Karpas-422 (cell line): ENCODE data around the gene CPD. TPM values are rescaled to one million over a fixed set of nuclear protein-coding genes. Genes with fewer than 3 reads are reported as not detected.
"Not testable (repeated sequence)": the region's sequence is repeated elsewhere in the genome, so short reads cannot be mapped to it uniquely, and the experiment has no call there.

Source experiments
- DNase-seq: peaks from one replicate; pipeline ENCODE4 v3.0.0-alpha.2; 2015
- H2AFZ ChIP-seq: fragments of 200-600 bp; sonication (generic); 2 replicates; pipeline ENCODE4 v1.6.1; 2014; ENCODE audit warnings: antibody characterized with exemption, low read length, mixed read lengths
- H3K27ac ChIP-seq: fragments of 200-600 bp; sonication (generic); 2 replicates; pipeline ENCODE4 v1.5.1; 2014; ENCODE audit warnings: mild to moderate bottlenecking, low read length, moderate library complexity
- H3K27me3 ChIP-seq: fragments of 200-600 bp; sonication (generic); 2 replicates; pipeline ENCODE4 v1.6.1; 2014; ENCODE audit warnings: low read length, mixed read lengths
- H3K36me3 ChIP-seq: fragments of 200-600 bp; sonication (generic); 2 replicates; pipeline ENCODE4 v1.6.1; 2014; ENCODE audit warnings: low read length, mixed read lengths; ENCODE audit not compliant: insufficient read depth
- H3K4me1 ChIP-seq: fragments of 200-600 bp; sonication (generic); 2 replicates; pipeline ENCODE4 v1.6.1; 2014; ENCODE audit warnings: mild to moderate bottlenecking, low read length, mixed read lengths
- H3K4me2 ChIP-seq: fragments of 200-600 bp; sonication (generic); 2 replicates; pipeline ENCODE4 v1.6.1; 2014; ENCODE audit warnings: low read length, low read depth, mild to moderate bottlenecking; ENCODE audit not compliant: poor library complexity, severe bottlenecking
- H3K4me3 ChIP-seq: fragments of 200-600 bp; sonication (generic); 2 replicates; pipeline ENCODE4 v1.5.1; 2014; ENCODE audit warnings: mild to moderate bottlenecking, antibody characterized with exemption, low read length, mixed read lengths
- H3K79me2 ChIP-seq: fragments of 200-600 bp; sonication (generic); 2 replicates; pipeline ENCODE4 v1.6.1; 2014; ENCODE audit warnings: mild to moderate bottlenecking, low read length, mixed read lengths
- H3K9ac ChIP-seq: fragments of 200-600 bp; sonication (generic); 2 replicates; pipeline ENCODE4 v1.6.0; 2014; ENCODE audit warnings: low read length
- H3K9me2 ChIP-seq: fragments of 200-600 bp; sonication (generic), shearing (Covaris generic); replicated peaks from 2 replicates; pipeline ENCODE4 v1.6.0; 2014; ENCODE audit warnings: mild to moderate bottlenecking, low read length, moderate library complexity; ENCODE audit not compliant: insufficient read depth
- H3K9me3 ChIP-seq: fragments of 300-700, 200-600 bp; sonication (generic); 2 replicates; pipeline ENCODE4 v1.6.1; 2014; ENCODE audit warnings: low read length, mixed read lengths
- H4K20me1 ChIP-seq: fragments of 200-600 bp; sonication (generic); 2 replicates; pipeline ENCODE4 v1.6.1; 2014; ENCODE audit warnings: mild to moderate bottlenecking, antibody characterized with exemption, low read length, low read depth; ENCODE audit not compliant: insufficient read depth
- total RNA-seq: library from RNA; depleted of rRNA; stranded (reverse); fragments of >200 nt; shearing (Covaris generic); gene quantifications from 2 replicates; pipeline ENCODE4 v1.2.3, GENCODE V29; 2014; ENCODE audit warnings: low replicate concordance

Gene CPD
- total RNA-seq, 1 experiment from 2014 or later, result 18.4 TPM

GRCh38 chr17:30340801-30341356 lies 37.8 kb upstream of the CPD start:
- Histone ChIP-seq H3K36me3 (no peaks in the 10 kb centered on the region), H3K27ac (no peak overlapping the region), H3K79me2 (no peaks in the 10 kb centered on the region), H3K27me3 (no peaks in the 10 kb centered on the region), H3K4me2 (no peak overlapping the region), H3K4me1 (peaks cover 23% of the 10 kb centered on the region), H3K9me3 (no peaks in the 10 kb centered on the region), H2AFZ (peak overlapping the region; percentile 45; the same call in 1 of the 2 replicates), H3K4me3 (no peak overlapping the region), H3K9me2 (no peaks in the 10 kb centered on the region), H3K9ac (no peak overlapping the region), H4K20me1 (no peaks in the 10 kb centered on the region)
- DNase-seq, result no peak

- no peaks in the 10 kb centered on the region for H4K20me1 ChIP-seq
- H2AFZ ChIP-seq, result no peak overlapping the region
- no peaks in the 10 kb centered on the region for H3K27me3 ChIP-seq
- no peaks in the 10 kb centered on the region for H3K9me2 ChIP-seq
- H3K4me3 ChIP-seq, result no peak overlapping the region
- no peaks in the 10 kb centered on the region for H3K36me3 ChIP-seq
- H3K9ac ChIP-seq, result no peak overlapping the region
- no peaks in the 10 kb centered on the region for H3K9me3 ChIP-seq
- H3K79me2 ChIP-seq, result no peaks in the 10 kb centered on the region
- no peak overlapping the region for H3K4me2 ChIP-seq
- peaks cover 20% of the 10 kb centered on the region for H3K4me1 ChIP-seq
- no peak overlapping the region for H3K27ac ChIP-seq
- no peak for DNase-seq
Observed at GRCh38 chr17:30341703-30342249, 37.0 kb upstream of the CPD start.

- H3K27ac ChIP-seq, H3K9me2 ChIP-seq, DNase-seq, H3K27me3 ChIP-seq, H2AFZ ChIP-seq, H3K36me3 ChIP-seq, H3K79me2 ChIP-seq, H3K4me3 ChIP-seq, H3K9ac ChIP-seq, H4K20me1 ChIP-seq, H3K9me3 ChIP-seq, H3K4me2 ChIP-seq: not testable (repeated sequence)
- H3K4me1 ChIP-seq, result peaks cover 20% of the 10 kb centered on the region
Observed at GRCh38 chr17:30343244-30343643, 35.5 kb upstream of the CPD start.

- H3K4me1 ChIP-seq, result peaks cover 20% of the 10 kb centered on the region
- H3K36me3 ChIP-seq, result no peaks in the 10 kb centered on the region
- H4K20me1 ChIP-seq, result no peaks in the 10 kb centered on the region
- no peaks in the 10 kb centered on the region for H3K9me3 ChIP-seq
- no peak overlapping the region for H3K9ac ChIP-seq
- H3K79me2 ChIP-seq, result no peaks in the 10 kb centered on the region
- no peak for DNase-seq
- no peak overlapping the region for H3K27ac ChIP-seq
- no peak overlapping the region for H3K4me3 ChIP-seq
- no peaks in the 10 kb centered on the region for H3K27me3 ChIP-seq
- no peaks in the 10 kb centered on the region for H3K9me2 ChIP-seq
- no peak overlapping the region for H2AFZ ChIP-seq
- H3K4me2 ChIP-seq, result no peak overlapping the region
Observed at GRCh38 chr17:30343796-30344195, 34.9 kb upstream of the CPD start.

GRCh38 chr17:30344283-30345088 lies 34.2 kb upstream of the CPD start:
- Histone ChIP-seq H3K27me3 (no peaks in the 10 kb centered on the region), H3K4me3 (no peak overlapping the region), H3K9me3 (no peaks in the 10 kb centered on the region), H2AFZ (peak overlapping the region; percentile 81), H3K27ac (no peak overlapping the region), H3K4me2 (no peak overlapping the region), H3K36me3 (no peaks in the 10 kb centered on the region), H3K79me2 (no peaks in the 10 kb centered on the region), H3K4me1 (peaks cover 20% of the 10 kb centered on the region), H4K20me1 (no peaks in the 10 kb centered on the region), H3K9ac (no peak overlapping the region), H3K9me2 (no peaks in the 10 kb centered on the region)
- DNase-seq, result no peak

- no peak for DNase-seq
- no peaks in the 10 kb centered on the region for H3K36me3 ChIP-seq
- no peaks in the 10 kb centered on the region for H3K27me3 ChIP-seq
- no peaks in the 10 kb centered on the region for H3K9me3 ChIP-seq
- no peak overlapping the region for H3K4me3 ChIP-seq
- no peak overlapping the region for H3K4me2 ChIP-seq
- H2AFZ ChIP-seq, result peak overlapping the region; percentile 81
- no peaks in the 10 kb centered on the region for H3K9me2 ChIP-seq
- H3K9ac ChIP-seq, result no peak overlapping the region
- no peaks in the 10 kb centered on the region for H3K79me2 ChIP-seq
- H3K27ac ChIP-seq, result no peak overlapping the region
- H4K20me1 ChIP-seq, result no peaks in the 10 kb centered on the region
- H3K4me1 ChIP-seq, result peaks cover 20% of the 10 kb centered on the region
Observed at GRCh38 chr17:30345089-30345433, 33.7 kb upstream of the CPD start.

- H3K4me2 ChIP-seq, result no peak overlapping the region
Observed at GRCh38 chr17:30345527-30346075, 33.1 kb upstream of the CPD start.

GRCh38 chr17:30346221-30346795 lies 32.4 kb upstream of the CPD start:
- DNase-seq, result no peak
- Histone ChIP-seq H3K9me2 (no peaks in the 10 kb centered on the region), H3K9ac (no peak overlapping the region), H4K20me1 (no peaks in the 10 kb centered on the region), H3K79me2 (no peaks in the 10 kb centered on the region), H3K4me1 (peaks cover 15% of the 10 kb centered on the region), H3K4me2 (no peak overlapping the region), H3K27ac (no peak overlapping the region), H3K27me3 (no peaks in the 10 kb centered on the region), H3K36me3 (no peaks in the 10 kb centered on the region), H3K9me3 (no peaks in the 10 kb centered on the region), H2AFZ (no peak overlapping the region), H3K4me3 (no peak overlapping the region)

More at GRCh38 chr17:30345527-30346075, 33.1 kb upstream of the CPD start:
- no peak overlapping the region for H3K27ac ChIP-seq
- no peaks in the 10 kb centered on the region for H3K27me3 ChIP-seq
- DNase-seq, result no peak
- no peaks in the 10 kb centered on the region for H3K9me2 ChIP-seq
- H3K9ac ChIP-seq, result no peak overlapping the region
- no peaks in the 10 kb centered on the region for H3K79me2 ChIP-seq
- no peak overlapping the region for H3K4me3 ChIP-seq
- H3K4me1 ChIP-seq, result peaks cover 15% of the 10 kb centered on the region
- no peaks in the 10 kb centered on the region for H4K20me1 ChIP-seq
- H3K9me3 ChIP-seq, result no peaks in the 10 kb centered on the region
- no peak overlapping the region for H2AFZ ChIP-seq
- no peaks in the 10 kb centered on the region for H3K36me3 ChIP-seq
